GM18861 (cell line): ENCODE data around the gene MNT.

Experiments used
- ATAC-seq: cut with Tn5 transposase; IDR thresholded peaks from one replicate; pipeline ENCODE4 v1.9.1; 2021; ENCODE audit not compliant: unreplicated experiment

Gene MNT

GRCh38 chr17:2416010-2416734, 15.3 kb upstream of the MNT start:
- no peak for ATAC-seq

DNA sequence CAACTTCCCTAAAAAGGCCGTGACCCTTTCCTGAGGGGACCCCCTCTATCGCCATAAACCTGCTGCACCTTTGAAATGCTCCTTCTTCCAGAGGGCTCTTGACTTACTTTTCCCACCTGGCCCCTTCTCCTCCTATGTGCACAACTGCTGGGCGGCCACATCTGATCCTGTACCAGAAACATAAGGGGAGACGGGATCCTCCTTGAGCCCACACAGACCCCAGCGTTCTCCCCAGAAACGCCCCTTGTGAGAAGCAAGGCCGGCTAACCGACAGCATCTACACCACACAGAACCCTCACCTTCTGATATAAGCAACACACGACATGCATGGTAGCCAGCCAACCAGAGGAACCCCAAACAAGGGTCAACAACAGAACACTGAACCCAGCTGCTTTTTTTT, 14.2 kb upstream of the MNT start:
- ATAC-seq = no peak

DNA sequence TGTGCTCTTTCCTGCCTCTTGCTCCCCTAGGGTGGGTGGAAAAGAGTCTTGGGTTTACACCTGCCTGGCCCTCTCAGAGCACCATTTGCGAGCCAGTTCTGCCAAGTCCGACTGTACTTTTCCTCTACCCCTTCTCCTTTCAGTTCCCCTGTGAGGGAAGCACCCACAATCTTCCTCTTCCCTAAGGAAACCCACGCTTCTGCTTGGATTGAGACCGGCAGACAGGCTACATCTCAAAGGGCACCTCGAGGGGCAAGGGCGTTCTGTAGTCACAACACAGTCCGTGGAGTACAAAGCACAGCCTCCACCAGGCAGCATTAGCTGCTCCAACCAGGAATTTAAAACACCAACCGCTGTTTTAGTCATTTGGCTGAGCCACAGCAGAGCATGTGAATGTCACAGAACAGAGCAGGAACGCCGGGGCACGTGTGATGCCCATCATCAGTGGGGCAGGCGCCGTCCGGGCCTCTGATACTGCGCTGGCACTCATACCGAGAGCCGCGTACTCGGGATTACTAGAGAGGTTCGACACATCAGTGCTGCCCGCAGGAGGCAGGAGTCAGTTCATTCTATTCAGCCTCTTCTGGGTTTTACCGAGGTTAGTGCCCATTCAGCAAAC, 13.7 kb upstream of the MNT start:
- no peak for ATAC-seq

DNA sequence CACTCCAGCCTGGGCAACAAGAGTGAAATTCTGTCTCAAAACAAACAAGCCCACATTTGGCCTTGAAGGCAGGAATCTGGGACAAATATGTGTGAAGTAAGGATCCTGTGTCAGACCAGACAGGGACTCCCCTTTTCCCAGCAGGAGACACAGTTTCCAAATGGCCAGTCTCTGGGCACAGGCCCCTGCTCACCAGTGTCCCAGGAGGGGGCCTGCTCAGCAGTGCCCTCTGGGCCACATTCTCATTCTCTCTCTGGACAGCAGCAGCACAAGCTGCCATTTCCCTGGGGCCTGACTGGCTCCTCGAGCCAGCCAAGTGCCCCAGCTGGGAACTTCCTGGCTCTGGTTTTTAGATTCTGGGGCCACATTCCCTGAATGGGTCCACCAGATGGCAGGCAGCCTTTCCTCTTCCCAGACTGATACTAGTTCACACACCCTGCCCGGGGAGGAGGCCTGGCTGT, 11.7 kb upstream of the MNT start:
- no peak for ATAC-seq

DNA sequence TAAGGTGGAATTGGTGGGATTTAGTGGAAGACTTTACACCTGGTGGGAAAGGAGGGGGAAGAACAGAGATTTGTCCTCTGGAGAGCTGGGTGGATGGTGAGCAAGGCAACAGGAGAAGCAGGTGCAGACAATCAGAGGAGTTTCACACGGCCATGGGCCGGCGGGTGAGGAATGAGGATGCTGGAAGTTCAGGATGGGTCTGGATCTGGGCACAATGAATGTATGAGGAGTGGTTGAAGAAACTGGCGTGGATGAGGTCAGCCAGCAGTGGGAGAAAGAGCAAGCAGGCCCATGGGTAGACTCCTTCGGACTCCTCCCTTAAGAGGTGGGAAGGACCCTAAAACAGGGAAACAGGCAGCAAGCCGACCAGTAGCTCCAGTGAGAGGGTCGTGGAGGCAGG, 10.1 kb upstream of the MNT start:
- ATAC-seq = no peak

- ATAC-seq = no peak
These were observed 6.3 kb upstream of the MNT start for GRCh38 chr17:2406903-2407790.

GRCh38 chr17:2406271-2406902, 5.5 kb upstream of the MNT start:
- no peak for ATAC-seq

DNA sequence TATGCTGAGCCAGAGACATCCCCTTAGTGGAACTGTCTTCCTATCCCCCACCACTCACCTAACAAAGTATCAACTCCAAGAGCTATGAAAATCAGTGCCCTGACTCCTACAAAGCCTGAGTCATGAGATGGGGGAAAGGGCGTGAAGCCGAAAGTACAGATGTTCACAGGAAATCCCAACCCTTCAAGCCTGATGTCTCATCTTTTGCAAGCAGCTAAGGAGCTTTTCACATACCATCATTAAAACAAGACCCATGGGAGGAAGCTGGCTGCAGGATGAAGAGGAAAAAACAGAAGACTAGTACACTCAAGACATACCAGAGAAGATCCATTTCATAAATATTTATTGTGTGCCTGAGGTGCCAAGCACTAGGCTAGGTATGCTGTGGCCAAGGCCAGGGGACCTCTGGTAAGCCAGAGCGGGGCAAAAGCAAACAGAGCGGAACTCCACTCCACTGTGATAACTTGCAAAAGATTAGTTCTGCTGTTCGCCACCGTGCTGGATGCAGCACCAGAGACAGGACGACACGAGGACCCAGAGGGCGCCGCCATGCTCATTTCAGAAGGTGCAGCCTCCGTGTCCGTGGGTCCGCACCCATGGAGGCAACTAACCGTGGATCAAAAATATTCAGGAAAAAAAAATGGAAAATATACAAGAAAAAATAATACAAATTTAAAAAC, 4.5 kb upstream of the MNT start:
- no peak for ATAC-seq

DNA sequence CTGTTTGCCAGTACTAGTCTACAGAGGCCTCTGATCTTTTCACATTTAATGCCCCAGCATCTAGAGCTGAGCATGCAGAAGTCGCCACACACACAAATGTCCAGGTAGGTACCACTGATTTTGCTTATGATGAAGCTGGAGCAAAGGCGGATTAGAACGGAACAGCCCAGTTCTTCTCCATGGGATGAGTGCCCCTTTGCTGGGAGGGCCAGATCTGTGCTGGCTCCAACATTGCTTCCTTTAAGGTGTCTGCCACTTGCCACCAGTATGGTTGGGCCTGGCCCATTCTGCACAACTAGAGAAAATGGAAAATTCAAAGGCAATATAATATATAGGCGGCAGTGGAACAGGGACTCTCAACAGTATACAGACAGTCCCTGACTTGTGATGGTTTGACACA, 2.2 kb upstream of the MNT start:
- no peak for ATAC-seq

DNA sequence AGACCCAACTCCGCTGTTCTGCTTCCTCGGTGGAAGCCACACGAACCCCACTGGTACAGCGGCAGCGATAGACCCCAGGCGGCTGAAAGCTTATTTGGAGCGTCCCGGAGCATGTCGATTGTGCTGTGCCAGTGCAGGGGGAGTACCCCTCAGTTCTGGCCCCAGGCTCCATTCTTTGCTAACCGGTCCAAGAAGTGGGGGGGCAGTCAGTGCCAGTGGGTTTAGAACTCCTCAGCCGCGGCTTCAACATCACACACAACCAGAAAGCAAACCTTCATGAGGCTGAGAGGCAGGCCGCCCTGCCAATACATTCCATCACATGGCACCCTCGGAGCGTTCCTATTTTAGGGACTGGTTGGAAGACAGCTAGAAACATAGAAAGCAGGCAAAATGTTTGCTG, 1.7 kb upstream of the MNT start:
- no peak for ATAC-seq

GRCh38 chr17:2401426-2402221, 764 bp upstream of the MNT start:
- ATAC-seq = peak; percentile 33

- ATAC-seq = no peak
These were observed 390 bp downstream of the MNT start for GRCh38 chr17:2400474-2400866.

- peak; percentile 30 for ATAC-seq
These were observed 1.0 kb downstream of the MNT start for GRCh38 chr17:2399572-2400473.

DNA sequence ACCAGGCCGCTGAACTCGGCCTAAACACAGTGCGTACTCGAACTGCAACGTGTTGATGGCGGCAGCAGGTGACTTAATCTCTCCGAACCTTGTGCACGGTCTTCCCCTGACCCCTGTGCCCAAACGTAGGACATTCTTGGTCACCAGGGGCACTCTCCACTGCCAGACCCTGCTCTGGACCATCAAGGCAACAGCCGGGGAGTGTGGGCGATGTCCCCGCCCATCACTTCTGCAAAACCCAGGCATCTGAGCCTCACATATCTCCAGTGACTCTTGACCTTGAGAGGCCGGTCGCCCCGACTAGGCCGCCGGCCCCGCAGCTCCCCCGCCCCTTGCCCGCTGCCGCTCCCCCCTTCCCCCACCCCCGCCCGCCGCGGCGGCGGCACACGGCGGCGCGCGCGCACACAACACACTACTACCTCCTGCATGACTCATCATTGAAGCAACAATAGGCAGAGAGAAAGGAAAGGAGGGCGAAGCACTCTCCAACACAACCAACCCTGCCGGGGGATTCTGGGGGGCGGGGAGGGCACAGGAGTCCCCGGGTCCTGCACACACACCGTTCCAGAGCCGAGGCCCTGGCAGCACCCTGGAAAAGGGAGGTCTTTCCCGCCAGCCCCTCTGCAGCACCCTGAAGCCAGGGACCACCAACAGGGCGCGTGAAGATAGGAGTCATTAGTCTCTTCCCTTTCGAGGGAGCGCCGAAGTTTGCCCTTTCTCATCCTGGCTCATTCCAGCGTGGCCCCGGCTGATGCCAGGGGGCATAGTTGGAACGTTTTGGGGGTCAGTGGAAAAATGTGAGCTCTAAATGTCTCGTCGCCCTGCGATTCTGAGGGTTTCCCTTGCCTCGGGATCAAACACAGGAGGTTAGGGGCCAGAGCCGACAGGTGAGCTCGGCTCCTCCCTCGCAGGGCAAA, 1.9 kb downstream of the MNT start:
- no peak for ATAC-seq

GRCh38 chr17:2398182-2398581, 2.7 kb downstream of the MNT start:
- ATAC-seq = no peak

DNA sequence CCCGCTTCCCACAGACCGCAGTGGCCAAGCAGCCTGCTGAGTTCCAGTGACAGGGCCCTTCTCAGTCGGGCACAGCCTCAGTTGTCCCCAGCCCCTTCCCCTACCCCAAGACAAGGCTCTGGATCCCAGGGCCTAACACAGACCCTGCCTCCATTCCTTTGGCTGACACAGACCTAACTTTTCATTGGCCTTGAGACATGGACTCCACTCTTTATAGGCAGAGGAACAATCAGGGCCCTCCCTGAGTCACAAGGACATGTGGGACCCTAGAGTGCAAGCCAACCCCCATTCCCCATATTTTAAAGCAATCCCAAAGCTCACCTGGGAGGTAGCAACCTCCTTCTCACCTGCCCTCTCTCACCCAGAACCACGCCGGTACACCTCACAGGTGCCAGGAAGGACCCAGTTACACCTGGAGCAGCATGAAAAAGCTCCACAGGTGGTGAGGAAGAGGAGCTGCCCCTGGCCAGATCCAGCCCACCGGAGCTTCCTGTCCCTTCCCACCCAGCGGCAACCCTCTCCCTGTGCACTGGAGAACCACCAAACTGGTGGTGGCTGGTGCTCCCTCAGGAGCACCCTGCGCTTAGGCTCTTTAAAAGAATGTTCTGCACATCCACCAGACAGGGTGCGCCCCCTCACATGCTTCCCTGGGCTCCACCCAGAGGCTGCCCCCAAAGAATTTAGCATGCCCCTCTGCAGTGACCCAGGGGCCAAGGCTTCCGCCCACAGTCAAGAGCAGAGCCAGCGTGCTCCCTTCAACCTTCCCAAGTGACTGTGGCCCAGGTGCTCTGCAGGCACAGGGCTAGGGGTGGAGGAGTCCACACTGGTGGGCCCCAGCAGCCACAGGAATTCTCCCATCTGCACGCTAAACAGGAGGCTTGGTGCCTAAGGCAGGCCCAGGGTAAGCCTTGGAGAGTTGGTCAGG, 3.4 kb downstream of the MNT start:
- ATAC-seq = no peak
